Activated gamma-delta T cell treated with Interleukin-2 at 50 U/mL for 16 hours (primary cell): ENCODE measurements around the gene LRIG1.
"Not testable (repeated sequence)": the region's sequence is repeated elsewhere in the genome, so short reads cannot be mapped to it uniquely, and the experiment has no call there.

Experiments
- DNase-seq: peaks from one replicate; pipeline ENCODE4 v3.0.0-alpha.2; 2020

Gene LRIG1

DNA sequence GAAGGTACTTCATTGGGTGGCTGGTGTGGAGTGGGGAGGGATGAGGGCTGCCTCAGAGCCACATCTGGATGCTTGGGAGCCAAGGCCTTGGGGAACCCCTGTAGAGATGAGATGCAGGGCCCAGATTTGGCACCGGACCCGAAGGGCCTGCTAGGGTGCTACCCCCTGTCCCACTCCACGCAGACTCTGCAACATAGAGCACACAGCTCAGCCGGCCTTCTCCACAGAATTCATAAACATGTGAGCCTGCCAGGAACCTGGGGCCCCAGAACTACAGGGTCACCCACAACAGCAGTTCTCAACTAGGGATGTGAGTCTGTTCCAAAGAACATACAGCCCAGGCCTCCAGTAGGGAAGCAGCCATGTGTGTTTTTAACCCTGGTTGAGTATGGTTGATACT lies 62.8 kb downstream of the LRIG1 start:
- DNase-seq: no peak

GRCh38 chr3:66437341-66437929 lies 63.4 kb downstream of the LRIG1 start:
- DNase-seq: no peak

DNA sequence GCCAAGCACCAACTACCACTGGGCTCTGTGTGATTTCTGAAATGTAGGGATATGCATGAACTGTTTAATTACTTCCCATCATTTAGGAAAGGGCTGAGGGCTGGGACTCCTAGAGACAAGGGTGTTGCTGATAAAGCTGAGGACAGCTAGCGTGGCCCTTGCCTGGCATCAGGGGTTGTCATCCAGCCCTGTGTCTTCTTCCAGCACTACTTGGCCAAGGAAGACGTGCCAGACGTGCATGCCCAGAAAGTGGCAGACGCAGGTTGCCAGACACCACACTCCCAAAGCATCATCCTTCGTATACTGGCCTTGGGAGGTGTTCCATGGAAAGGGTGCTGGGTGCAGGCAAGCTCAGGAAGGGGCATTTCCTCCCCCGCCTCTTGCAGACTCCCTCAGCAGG lies 64.8 kb downstream of the LRIG1 start:
- no peak for DNase-seq

DNA sequence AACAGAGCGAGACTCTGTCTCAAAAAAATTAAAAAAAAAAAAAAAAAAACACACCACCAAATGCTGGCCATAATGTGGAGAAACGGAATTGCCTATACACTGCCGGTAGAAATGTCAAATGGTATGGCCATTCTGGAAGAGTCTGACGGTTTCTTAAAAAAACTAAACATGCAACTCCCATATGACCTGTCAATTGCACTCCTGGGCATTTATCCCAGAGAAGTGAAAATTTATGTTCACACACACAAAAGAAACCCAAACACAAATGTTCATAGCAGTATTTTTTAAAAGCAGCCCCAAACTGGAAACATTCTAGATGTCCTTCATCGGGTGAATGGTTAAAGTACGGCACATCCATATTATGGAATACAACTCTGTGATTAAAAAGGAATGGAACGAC lies 66.1 kb downstream of the LRIG1 start:
- DNase-seq: no peak

DNA sequence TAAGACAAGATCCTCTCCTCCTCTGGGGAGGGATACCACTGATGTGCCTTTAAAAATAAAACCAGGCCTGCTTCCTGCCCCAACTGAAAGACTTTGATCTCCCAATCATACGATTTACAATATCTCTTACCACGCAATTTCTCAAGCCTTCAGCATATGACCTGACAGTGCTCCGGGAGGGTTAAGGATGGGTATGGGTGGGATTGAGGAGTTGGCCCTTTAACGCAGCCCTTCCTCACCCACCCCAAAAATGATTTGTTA lies 67.4 kb downstream of the LRIG1 start:
- no peak for DNase-seq

DNA sequence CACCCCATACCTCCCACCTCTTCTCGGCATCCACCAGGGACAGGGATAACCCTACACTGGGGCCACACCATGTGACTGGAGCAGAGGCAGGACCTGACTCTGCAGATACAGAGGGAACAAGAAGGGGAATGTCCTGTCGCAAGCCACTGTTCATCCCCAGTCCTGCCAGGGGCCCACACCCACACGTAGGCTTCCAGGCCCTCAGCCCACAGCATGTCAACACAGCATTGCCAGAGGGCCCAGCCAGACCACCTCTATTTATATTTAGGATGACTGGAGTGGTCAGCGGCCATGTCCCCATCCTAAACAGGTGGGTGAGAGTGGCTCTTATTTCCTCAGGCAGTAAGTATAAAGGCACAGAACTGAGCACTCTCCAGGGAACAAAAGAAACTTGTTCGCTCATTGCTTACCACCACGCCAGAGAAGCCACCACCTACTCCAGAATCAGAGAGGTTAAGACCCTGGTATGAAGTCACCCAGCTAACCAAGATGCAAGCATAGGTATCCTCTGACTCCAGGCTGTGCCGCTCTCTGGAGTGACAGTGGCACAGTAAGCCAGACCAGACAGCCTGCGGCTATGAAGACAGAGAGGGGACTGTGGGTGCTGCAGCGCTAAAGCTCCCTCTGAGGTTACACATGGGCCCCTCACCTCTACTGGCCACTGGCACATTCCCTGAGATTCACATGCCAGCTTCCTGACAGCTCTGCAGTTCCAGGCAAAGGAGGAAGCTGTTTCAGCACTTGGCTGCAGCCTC lies 67.9 kb downstream of the LRIG1 start:
- DNase-seq: no peak

DNA sequence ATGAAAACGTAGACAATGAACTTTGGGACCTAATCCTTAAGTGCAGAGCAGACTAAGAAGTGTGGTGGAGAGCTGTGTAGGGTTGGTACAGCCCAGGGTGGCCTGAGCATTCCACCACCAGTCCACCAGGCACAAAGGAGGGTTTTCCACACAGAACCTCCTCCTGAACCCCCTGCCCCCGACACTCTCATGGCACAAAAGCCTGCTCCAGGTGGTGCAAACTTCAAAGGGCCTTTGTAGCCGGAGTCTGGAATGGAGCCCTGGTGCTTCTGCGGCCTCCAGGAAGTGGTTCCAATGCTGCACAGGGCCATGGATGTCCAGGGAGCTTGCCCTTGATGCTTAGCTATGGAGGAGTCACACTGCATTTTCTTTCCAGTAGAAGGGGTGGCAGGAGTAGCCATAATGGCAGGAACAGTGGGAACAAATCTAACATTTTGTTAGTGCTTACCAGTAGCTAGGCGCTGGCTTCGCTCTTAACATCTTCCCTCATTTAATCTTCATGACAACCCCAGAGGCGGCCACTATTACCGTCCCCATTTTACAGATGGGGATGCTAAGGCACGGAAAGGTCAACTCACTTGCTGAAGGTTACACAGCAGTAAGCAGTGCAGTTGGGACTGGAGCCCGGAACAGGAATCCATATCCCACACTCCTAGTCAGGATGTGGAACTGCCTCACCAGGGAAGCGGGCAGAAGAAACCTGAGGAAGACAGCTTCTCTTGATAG lies 68.6 kb downstream of the LRIG1 start:
- DNase-seq: no peak

DNA sequence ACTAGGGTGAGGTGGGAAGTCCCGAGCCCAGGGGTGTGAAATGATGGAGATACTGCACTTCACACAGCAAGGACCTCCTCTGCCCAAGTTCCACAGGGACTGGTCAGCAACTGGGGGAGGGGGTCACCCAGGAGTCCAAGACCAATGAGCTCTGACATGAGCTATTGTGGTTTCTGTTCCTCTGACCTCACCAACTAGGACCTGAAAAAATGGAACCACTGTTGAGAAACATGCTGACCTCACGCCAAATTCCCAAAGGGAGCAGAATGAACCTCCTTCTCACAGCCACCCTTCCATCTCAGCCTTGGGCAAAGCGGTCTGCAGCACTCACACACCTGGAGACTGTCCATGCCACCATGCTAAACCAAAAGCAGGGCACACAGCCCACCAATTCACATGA lies 69.3 kb downstream of the LRIG1 start:
- DNase-seq: no peak

GRCh38 chr3:66430876-66431275 lies 69.9 kb downstream of the LRIG1 start:
- DNase-seq: no peak

GRCh38 chr3:66428733-66429132 lies 72.1 kb downstream of the LRIG1 start:
- no peak for DNase-seq

DNA sequence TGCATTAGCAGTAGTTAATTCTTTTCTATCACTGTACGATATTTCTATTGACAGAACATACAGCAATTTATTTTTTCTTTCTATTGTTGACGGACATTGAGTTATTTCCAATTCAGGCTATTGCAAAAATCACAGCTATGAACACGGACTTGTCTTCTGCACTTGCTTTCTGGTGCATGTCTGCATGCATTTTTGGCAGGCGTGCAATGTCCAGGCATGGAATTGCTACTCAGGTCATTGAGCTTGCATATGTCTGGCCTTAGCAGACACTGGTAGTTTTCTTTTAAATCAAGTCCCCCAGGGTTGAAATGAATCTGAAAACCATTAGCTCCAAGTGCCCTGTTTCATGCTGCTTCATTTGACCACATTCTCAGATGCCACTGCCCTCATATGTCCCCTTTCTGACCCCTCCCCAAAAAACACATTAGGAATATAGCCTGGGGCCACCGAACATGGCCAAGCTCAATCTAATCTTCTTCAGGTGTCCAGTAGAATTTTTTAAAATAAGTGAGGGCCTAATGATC lies 72.8 kb downstream of the LRIG1 start:
- DNase-seq: no peak

GRCh38 chr3:66427352-66427751 lies 73.5 kb downstream of the LRIG1 start:
- DNase-seq: no peak

DNA sequence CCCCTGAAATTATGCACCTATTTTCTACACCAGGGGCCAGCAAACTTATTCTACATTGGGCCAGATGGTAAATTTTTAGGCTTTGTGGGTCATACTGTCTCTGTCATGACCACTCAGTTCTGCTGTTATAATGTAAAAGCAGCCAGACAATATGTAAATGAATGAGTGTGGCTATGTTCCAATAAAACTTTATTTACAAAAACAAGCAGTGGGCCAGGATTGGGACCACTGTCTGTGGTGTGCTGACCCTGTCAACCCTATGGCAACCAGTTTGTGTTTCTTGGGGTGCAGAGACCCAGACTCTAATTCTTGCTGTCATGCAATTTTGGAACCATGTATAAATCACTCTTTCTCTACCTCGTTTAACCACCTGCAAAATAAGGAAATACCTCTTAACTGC lies 74.7 kb downstream of the LRIG1 start:
- DNase-seq: no peak

DNA sequence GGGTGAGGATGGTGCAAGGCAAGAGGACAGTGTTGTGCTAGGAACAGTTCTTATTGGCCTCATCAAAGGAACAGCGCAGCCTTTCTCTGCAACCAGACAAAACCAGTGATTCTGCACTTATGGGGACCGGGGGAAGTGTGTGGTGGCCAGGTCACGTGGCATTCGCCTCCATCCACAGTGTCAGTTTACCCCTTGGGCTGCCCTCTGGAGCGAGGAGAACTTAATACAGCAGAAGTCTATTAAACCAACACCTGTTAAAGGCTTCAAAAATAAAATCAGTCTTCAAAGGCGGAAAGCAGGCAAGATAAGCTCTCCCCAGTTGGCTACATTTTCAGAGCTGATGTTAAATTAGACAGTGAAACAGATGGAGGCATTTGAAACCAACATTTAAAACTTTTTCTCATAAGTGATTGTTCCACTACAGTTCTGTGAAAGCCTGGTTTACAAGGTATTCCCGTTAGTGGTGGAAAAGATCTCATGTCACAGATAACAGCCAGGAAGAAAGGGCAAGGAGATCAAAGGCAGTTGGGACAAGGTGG lies 75.2 kb downstream of the LRIG1 start:
- no peak for DNase-seq

GRCh38 chr3:66425032-66425431 lies 75.8 kb downstream of the LRIG1 start:
- no peak for DNase-seq

GRCh38 chr3:66423791-66424190 lies 77.0 kb downstream of the LRIG1 start:
- DNase-seq: no peak

DNA sequence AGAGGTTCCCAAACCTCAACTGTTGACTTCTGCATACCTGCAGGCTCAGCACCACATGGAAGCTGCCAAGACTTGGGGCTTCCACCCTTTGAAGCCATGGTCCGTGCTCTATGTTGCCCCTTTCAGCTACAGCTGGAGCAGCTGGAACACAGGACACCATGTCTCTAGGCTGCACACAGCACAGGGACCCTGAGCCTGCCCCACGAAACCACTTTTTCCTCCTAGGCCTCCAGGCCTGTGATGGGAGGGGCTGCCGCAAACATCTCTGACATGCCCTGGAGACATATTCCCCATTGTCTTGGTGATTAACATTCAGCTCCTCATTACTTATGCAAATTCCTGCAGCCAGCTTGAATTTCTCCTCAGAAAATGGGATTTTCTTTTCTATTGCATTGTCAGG lies 78.9 kb downstream of the LRIG1 start:
- not testable (repeated sequence) for DNase-seq

GRCh38 chr3:66421144-66421543 lies 79.7 kb downstream of the LRIG1 start:
- not testable (repeated sequence) for DNase-seq

GRCh38 chr3:66419036-66419435 lies 81.8 kb downstream of the LRIG1 start:
- DNase-seq: no peak

GRCh38 chr3:66418475-66418931 lies 82.3 kb downstream of the LRIG1 start:
- DNase-seq: no peak

DNA sequence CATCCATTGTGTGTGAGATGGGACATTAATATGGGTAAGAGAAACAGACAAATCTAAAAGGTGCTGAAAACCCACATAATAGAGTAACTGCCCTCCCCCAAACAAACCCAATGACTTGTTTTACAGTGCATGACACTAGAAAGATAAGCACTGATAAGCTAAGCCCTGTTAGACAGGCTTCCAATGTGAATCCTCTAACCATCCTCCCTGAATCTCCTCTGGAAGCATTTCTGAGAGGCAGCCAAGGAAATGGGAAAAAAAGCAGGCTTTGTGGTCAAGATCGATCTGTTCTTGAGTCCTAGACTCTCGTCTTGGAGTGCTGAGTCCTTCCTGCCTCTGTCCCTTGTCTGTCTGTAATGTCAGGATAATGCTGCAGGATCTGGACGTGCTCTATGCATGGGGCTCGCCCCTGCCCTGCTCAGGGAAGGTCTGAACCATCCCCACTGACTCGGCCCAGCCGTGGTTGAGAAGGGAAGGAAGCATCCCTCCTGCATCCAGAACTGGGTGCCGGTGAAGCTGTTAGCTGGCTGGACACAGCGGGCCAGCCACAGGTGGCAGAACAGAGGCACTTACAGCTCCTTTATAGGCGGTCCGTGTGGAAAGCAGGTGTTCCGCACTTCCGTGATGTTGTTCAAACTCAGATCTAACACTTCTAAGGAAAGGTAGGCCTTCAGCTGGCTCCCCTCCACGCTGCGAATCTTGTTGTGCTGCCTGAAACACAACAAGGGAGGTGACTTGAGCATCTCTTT lies 84.1 kb downstream of the LRIG1 start:
- no peak for DNase-seq

DNA sequence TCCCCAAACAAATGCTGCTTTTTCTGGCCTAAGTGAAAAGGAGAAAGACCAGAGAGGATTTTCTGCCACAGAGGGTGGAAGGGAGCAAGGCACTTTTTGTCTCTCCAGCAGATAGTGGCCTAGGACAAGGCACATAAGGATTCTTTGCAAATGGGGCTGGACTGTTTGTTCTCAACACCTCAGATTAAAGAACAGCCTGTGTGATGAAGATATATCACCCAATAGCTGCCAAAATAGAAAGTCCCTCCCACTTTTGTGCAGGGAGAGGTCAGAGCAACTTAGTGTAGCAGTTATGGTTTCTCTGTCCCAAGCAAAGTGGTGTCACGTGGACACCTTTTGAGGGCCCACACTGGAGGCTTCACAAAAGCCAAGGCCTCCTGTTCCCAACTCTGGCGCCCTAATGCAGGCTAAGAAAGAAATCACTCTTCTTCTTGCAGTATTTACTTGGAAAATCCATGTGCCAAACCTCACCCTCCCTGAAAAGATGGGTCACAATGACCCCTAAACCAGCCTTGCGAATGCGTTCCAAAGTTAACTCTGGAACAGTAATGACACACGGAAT lies 84.9 kb downstream of the LRIG1 start:
- no peak for DNase-seq

- no peak for DNase-seq
Observed at GRCh38 chr3:66414846-66415245, 86.0 kb downstream of the LRIG1 start.
